ENCODE results near the gene SLC6A6.

GRCh38 chr3:14518893-14519292, 116.5 kb downstream of the SLC6A6 start:
- TF ChIP-seq CTCF (IDR thresholded peaks at IDR 0.05; ENCODE audit: insufficient read depth, low read depth, low read length) = no peak
- TF ChIP-seq EZH2 (IDR thresholded peaks at IDR 0.05; ENCODE audit: insufficient read depth, low read length) = no peak

Measured in astrocyte (in vitro differentiated cells and primary cell).